Cardiac muscle cell (in vitro differentiated cells and primary cell): ENCODE data around the gene ZNF497. TPM values are rescaled to one million over a fixed set of nuclear protein-coding genes. Genes with fewer than 3 reads are reported as not detected.
A peak's percentile ranks its signal among the peaks of the same experiment; 100 is the strongest.
"Not testable (repeated sequence)": the region's sequence is repeated elsewhere in the genome, so short reads cannot be mapped to it uniquely, and the experiment has no call there.

Source experiments
- DNase-seq, 2 donors: peaks; one replicate each; pipeline versions ENCODE4 v3.0.0 to v3.0.0-alpha.2; 2010 to 2017; ENCODE audit warnings: low read depth in 1 of 2, low spot score in 1 of 2
- H3K27ac ChIP-seq: fragments of 200-600 bp; sonication (generic); 2 replicates; pipeline ENCODE4 v1.5.1; 2016
- H3K27me3 ChIP-seq: fragments of 200-600 bp; sonication (generic); 2 replicates; pipeline ENCODE4 v1.6.0; 2016; ENCODE audit warnings: control low read depth
- H3K36me3 ChIP-seq: fragments of 200-600 bp; sonication (generic); 2 replicates; pipeline ENCODE4 v1.5.1; 2016; ENCODE audit warnings: control low read depth
- H3K4me1 ChIP-seq: fragments of 200-600 bp; sonication (generic); 2 replicates; pipeline ENCODE4 v1.8.1; 2017; ENCODE audit warnings: low read depth, mild to moderate bottlenecking, mixed run types
- H3K4me3 ChIP-seq: fragments of 200-600 bp; sonication (generic); 2 replicates; pipeline ENCODE4 v1.5.1; 2016; ENCODE audit warnings: mild to moderate bottlenecking
- H3K9me3 ChIP-seq: fragments of 200-600 bp; sonication (generic); 2 replicates; pipeline ENCODE4 v1.5.1; 2017; ENCODE audit warnings: low read depth, mild to moderate bottlenecking, control low read depth
- polyA plus RNA-seq: library from polyadenylated mRNA; unstranded; fragments of >200 nt; fragmentation: Nextera tagmentation; extraction: Ambion mirVana; gene quantifications from 2 replicates; pipeline ENCODE4 v1.2.1, GENCODE V29; 2016
- total RNA-seq: library from RNA; depleted of rRNA; stranded (reverse); fragments of >200 nt; gene quantifications from 2 replicates; pipeline ENCODE4 v1.2.3, GENCODE V29; 2016
- TF ChIP-seq, protein P1 (sequence below): IDR thresholded peaks from 2 replicates; pipeline ENCODE4 v1.5.1; 2012; ENCODE audit warnings: low read depth, mild to moderate bottlenecking, low read length

ZNF497 gene
- total and polyA plus RNA-seq, 2 experiments from 2014 or later: 5.8 to 7.6 TPM

DNA sequence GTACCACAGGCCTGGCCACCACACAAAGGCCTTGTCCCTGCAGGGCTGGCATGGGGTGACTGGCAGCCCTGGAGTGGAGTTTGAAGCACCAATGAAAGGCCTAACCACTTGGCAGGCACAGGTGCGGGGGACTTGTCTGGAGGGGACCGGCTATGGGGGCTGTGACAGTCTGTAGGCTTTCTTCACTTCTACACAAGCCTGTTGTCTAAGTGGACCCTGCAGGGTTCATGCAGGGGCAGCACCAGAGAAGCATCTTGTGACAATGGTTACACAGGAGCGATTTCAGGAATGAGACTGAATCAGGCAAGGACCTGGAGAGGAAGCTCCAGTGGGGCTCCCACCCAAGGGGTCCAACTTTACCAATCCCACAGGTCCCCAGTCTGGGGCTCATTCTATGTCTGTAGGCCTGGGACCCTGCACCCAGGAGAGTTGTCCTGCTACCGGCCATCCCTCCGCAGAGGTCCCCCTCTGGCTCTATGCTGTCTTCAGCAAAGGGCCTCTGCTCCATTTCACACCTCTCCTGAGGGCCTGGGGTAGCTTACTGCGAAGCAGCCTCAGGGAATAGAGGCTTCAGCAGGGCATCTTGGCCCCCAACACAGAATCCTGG is 20.5 kb upstream of the ZNF497 start:
- Histone ChIP-seq H3K9me3 (no peaks in the 10 kb centered on the region), H3K27me3 (no peaks in the 10 kb centered on the region), H3K4me1 (peaks cover 16% of the 10 kb centered on the region), H3K27ac (no peak overlapping the region), H3K4me3 (no peak overlapping the region), H3K36me3 (no peaks in the 10 kb centered on the region)
- TF ChIP-seq, protein P1, sequence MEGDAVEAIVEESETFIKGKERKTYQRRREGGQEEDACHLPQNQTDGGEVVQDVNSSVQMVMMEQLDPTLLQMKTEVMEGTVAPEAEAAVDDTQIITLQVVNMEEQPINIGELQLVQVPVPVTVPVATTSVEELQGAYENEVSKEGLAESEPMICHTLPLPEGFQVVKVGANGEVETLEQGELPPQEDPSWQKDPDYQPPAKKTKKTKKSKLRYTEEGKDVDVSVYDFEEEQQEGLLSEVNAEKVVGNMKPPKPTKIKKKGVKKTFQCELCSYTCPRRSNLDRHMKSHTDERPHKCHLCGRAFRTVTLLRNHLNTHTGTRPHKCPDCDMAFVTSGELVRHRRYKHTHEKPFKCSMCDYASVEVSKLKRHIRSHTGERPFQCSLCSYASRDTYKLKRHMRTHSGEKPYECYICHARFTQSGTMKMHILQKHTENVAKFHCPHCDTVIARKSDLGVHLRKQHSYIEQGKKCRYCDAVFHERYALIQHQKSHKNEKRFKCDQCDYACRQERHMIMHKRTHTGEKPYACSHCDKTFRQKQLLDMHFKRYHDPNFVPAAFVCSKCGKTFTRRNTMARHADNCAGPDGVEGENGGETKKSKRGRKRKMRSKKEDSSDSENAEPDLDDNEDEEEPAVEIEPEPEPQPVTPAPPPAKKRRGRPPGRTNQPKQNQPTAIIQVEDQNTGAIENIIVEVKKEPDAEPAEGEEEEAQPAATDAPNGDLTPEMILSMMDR: no peak
- DNase-seq: no peak

DNA sequence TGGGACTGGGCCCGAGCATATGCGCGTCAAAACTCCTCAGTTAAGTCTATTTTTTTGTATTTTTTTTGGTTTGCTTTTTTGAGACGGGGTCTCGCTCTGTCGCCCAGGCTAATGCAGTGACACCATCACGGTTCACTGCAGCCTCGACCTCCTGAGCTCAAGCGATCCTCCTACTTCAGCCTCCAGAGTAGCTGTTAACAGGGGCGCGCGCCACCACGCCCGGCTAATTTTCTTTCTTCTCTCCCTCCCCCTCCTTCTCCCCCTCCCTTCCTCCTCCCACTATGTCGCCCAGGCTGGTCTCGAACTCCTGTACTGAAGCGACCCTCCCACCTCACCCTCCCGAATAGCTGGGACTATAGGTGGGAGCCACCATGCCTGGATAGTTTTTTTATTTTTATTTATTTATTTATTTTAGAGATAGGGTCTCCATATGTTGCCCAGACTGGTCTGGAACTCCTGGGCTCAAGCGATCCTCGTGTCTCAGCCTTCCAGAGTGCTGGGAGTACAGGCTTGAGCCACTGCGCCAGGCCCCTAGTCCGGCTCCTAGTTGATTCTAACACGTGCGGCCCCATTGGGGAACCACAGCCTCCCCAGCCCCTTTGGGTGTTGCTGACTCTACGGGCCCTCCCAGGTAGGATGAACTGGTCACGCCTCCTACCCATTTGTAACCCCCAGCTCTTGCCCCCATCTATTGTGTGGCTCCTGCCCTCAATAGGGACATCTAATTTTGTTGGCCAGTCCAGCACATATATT is 19.1 kb upstream of the ZNF497 start:
- Histone ChIP-seq H3K27me3 (no peaks in the 10 kb centered on the region), H3K9me3 (no peaks in the 10 kb centered on the region), H3K4me1 (peaks cover 12% of the 10 kb centered on the region), H3K4me3 (peak overlapping the region; percentile 50), H3K36me3 (no peaks in the 10 kb centered on the region), H3K27ac (peak overlapping the region; percentile 50)
- TF ChIP-seq, protein P1: no peak
- no peak for DNase-seq

DNA sequence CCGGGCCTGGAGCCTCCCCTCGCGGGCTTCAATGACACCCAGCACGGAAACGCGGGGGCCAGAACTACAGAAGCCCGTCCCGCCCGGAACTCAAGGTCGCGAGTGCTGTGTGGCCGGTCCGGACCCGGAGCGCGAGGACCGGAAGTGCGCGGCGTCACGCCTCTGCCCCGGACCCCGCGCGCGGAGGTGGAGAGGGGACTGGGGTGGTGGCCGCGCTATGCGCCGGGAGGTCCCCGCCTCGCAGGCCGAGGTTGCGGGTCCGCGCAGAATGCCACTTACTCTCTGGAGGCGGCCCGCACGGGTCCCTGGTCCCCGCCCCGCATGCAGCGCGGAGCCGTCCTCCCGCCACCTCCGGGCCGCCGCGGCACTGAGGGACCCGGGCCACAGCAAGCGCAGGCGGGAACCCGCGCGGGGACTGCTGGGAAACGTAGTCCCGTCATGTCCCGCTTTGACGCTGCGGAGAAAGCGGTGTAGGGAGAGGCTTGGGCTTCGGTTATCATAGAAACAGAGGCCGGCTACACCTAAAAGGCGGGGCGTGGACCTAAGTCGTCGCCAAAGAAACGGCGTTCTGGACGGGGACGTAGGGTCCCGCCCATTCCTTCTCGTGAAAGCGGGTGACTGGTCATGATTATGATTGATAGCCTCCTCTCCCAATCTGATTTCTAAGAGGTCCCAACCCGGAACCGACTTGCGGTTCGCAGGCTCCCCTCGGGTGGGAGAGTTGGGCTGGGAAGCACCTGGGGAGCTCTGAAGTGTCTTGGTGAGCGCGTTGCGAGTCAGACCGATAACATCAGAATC is 18.3 kb upstream of the ZNF497 start, which contains the start of gene ZNF837:
ZNF837 (minus strand) TSS at position 369 of the 798 bp plus-strand sequence. CDS start 11,698 bp downstream, outside the sequence.
- TF ChIP-seq, protein P1: no peak
- H3K27ac ChIP-seq: peak within 1 kb of the TSS; percentile 77
- no peaks in the 10 kb centered on the region for H3K27me3 ChIP-seq
- H3K4me3 ChIP-seq: peak within 1 kb of the TSS; percentile 50
- H3K4me1 ChIP-seq: peaks cover 10% of the 10 kb centered on the region
- H3K36me3 ChIP-seq: no peaks in the 10 kb centered on the region
- H3K9me3 ChIP-seq: no peaks in the 10 kb centered on the region
- peak; percentile 100 for DNase-seq

DNA sequence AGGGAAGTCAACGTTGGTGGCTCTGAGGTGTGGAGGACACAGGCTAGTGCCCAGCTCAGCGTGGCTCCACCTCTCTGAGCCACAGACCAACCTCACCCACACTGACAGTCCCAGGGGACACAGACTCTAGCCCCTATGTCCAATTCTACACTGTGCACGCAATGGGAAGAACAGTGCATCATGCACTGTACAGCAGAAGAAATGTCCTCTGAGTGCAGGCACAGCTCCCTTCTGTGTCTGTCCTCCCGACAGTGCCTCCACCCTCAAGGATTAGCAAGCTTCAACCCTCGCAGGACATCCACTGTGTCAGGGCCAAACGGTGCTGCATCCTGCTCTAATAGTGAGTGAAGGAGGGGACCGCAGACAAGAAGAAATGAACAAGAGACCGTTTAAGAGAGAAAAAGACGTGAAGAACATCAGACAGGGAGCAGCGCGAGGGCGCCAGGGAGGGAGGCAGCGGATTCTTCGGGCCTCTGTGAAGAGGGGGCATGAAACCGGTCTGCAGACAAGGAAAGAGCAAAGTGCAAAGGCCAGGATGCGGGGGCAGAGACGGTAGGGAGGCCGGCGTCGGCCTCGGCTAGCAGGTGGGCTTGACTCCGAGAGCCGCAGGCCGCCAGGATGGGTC is 17.6 kb upstream of the ZNF497 start:
- no peaks in the 10 kb centered on the region for H3K27me3 ChIP-seq
- peak overlapping the region; percentile 50 for H3K4me3 ChIP-seq
- TF ChIP-seq, protein P1: no peak
- no peak for DNase-seq
- no peaks in the 10 kb centered on the region for H3K36me3 ChIP-seq
- peaks cover 4% of the 10 kb centered on the region for H3K4me1 ChIP-seq
- peak overlapping the region; percentile 77 for H3K27ac ChIP-seq
- no peaks in the 10 kb centered on the region for H3K9me3 ChIP-seq

DNA sequence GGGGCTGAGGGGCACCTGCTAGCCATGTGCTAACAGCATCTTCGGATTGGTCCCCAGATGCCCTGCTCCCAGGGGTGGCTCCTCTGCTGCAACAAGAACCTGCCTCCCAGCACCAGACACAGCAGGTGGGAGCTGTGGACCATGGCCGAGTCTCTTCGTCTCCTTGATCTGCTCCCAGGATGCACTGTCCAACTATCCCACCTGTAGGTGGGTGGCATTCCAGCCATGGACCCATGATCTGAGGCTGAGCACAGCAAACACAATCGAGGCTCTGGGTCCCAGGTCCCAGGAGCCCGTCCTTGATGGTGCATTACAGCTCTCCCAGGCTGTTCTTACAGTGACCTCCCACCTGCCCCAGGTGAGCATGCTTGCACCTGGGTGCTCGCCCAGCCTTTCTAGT is 16.7 kb upstream of the ZNF497 start:
- DNase-seq: no peak
- no peak overlapping the region for H3K27ac ChIP-seq
- H3K27me3 ChIP-seq: no peaks in the 10 kb centered on the region
- H3K36me3 ChIP-seq: no peaks in the 10 kb centered on the region
- H3K9me3 ChIP-seq: no peaks in the 10 kb centered on the region
- no peak overlapping the region for H3K4me3 ChIP-seq
- TF ChIP-seq, protein P1: no peak
- peaks cover 4% of the 10 kb centered on the region for H3K4me1 ChIP-seq

DNA sequence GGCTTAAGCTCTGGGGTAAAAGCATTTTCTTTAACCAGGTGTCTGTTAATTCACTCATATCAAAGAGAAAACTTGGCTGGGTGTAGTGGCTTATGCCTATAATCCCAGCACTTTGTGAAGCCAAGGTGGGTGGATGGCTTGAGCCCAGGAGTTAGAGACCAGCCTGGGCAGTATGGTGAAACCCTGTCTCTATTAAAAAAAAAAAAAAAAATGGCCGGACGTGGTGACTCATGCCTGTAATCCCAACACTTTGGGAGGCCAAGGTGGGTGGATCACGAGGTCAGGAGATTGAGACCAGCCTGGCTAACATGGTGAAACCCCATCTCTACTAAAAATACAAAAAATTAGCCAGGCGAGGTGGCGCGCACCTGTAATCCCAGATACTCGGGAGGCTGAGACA is 14.2 kb upstream of the ZNF497 start:
- not testable (repeated sequence) for H3K9me3 ChIP-seq

More for the DNA sequence above, 14.2 kb upstream of the ZNF497 start:
- H3K27ac ChIP-seq, H3K4me3 ChIP-seq, DNase-seq, H3K36me3 ChIP-seq, H3K27me3 ChIP-seq, H3K4me1 ChIP-seq: not testable (repeated sequence)
